Amniotic stem cell (primary cell): Measurements from ENCODE around the gene CARNS1.
"Not testable (repeated sequence)": the region's sequence is repeated elsewhere in the genome, so short reads cannot be mapped to it uniquely, and the experiment has no call there.

ENCODE experiments used
- DNase-seq: peaks from one replicate; lab custom pipeline; 2025; lab: John Stamatoyannopoulos, UW

The CARNS1 gene

DNA sequence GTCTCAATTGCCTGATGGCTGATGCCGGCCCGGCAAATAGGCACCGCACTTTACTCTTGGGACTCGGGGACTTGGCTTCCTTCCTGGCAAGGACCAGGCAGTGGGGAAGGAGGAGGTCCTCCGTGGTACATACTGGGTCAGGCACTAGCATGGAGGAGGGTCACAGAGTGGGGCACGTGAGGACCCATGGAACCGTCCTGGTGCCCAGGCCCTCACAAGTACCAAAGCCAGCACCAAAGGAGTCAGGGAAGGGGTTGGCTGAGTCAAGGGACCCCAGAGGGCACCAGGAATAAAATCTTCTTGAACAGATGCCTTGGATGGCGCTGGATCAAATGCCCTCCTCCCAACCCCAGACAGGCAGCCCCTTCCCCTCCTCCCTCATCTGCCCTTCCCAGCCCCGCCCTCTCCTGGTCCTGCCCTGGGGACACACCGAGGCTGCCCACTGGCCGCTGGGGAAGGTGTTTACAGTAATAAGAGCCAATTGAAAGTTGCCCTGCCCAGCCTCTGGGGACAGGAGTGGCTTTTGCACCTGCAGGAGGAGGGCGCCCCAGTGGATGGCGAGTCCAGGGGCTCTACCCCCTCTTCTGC, 5.6 kb upstream of the CARNS1 start:
- no peak for DNase-seq

DNA sequence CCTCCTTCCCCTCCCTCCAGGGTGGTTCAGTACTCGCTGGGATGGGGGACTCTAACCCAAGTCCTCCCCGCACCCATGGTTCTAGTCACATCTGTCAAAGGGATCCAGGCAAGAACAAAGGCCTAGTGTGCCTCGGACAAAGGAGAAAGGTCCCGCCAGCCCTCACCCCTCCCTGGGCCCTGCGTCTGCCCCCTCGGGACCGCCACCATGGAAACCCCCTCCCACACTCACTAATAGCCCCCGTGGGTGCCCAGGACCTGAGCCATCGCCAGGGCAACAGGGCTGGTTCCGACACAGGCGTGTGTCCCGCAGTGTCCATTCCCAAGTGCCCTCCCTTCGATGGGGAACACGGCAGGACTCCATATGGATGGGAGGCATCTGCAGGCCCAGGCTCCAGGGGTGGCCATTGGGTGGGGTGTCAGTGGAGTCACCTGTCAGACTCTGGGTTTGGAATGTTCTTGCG, 5.1 kb upstream of the CARNS1 start:
- DNase-seq, result no peak

DNA sequence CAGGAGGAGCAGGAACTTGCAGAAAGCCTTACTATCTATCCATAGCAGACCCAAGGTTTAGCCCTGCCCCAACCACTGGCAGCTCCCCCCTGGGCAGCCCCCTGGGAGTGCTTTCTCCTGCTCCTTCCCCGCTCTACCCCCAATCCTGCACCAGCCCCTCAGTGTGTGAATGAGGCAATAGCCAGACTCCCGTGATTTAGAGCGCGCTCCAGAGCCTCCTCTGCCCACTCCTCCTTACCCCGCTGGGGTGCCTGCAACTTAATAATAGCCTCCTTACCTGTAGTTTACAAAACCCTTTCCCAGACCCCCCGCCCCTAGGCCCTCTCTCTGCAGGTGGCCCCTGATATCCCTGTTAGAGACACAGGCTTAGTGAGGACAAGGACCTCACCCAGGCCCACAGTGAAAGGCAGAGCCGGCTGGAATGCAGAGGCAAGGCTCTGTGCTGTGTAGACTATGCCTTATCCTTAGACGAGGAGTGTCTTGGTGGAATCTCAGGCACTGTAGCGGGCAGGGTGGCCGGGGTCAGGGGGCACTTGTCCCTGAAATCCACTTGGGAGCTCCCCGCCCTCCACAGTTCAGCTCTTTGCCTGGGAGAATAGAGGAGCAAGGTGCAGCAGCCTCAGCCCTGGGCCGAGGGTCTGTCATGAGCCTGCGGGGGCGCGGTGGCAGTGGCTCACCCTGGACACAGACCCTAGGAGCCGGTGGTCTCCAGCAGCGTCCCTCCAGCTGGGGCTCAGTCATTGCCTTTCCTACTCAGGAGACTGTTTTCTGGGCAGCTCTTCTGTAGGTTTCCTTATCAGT, 4.3 kb upstream of the CARNS1 start:
- DNase-seq, result no peak

DNA sequence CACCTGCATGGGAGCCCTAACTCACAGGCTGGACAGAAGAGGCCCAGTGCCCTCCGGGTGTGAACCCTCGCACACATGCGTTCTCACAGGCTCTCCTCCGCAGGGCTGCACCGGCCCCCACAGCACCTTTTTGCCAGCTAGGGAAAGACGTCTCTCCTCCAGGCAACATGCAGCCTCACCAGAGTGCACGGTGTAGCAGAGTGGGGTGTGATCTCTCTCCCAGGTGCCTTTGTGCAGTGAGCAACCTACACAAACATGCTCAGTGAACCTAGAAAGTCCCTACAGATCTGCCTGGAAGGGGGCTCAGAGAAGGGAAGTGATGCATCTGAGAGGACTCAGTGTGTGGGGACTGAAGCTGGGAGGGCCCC, 3.7 kb upstream of the CARNS1 start:
- DNase-seq, result no peak

DNA sequence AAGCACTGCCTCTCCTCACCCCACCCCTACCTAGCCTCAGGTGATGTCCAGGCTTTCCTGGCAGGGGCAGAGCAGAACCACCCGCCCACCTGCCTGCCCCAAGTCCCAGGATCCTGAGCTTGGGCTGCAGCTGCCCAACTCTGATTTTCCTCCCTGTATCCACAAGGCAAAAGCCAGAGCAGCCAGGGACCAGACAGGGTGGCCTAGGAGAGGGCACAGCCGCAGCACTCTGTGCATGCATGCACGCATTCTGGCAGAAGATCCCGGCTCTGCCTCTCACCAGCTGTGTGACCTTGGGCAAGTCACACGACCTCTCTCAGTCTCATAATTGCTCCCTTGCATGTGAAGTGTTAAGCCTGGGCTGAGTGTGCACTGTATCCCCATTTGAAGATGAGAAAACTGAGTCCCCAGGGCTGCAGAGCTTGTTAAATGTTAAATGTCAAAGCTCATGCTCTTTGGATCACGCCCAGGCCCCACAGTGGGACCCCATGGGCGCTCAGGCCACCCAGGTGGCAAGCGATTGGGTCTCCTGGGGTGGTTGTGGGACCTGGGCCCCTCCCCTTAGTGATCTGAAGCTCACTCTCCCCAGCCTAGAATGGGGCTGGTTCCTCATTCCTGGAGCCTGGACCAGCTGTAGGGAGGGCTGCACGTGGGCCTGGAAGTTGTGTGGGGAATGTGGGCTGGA, 2.8 kb upstream of the CARNS1 start:
- DNase-seq, result no peak

DNA sequence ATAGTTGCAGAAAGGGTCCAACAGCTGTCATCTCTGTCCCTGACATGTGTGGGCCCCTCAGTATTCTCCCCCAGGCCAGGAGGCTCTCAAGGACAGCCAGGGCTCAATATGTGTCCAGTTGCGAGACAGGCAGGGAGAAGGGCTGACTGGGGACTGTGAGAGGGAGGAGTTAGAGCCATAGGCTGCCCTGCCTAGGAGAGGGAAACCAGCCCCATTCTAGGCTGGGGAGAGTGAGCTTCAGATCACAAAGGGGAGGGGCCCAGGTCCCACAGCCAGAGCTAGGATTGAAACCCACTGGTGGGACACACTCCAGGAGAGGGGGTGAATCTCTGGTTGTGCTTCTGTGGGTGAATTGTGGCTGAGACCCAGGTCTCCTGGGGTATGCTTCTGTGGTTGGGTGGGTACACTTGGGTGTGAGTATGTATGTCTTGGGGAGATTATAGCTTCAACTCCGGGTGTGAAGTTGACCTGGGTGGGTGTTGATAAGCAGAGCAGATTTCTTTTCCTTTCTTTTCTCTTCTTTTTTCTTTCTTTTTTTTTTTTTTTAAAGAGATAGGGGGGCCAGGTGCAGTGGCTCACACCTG, 2.1 kb upstream of the CARNS1 start:
- no peak for DNase-seq

DNA sequence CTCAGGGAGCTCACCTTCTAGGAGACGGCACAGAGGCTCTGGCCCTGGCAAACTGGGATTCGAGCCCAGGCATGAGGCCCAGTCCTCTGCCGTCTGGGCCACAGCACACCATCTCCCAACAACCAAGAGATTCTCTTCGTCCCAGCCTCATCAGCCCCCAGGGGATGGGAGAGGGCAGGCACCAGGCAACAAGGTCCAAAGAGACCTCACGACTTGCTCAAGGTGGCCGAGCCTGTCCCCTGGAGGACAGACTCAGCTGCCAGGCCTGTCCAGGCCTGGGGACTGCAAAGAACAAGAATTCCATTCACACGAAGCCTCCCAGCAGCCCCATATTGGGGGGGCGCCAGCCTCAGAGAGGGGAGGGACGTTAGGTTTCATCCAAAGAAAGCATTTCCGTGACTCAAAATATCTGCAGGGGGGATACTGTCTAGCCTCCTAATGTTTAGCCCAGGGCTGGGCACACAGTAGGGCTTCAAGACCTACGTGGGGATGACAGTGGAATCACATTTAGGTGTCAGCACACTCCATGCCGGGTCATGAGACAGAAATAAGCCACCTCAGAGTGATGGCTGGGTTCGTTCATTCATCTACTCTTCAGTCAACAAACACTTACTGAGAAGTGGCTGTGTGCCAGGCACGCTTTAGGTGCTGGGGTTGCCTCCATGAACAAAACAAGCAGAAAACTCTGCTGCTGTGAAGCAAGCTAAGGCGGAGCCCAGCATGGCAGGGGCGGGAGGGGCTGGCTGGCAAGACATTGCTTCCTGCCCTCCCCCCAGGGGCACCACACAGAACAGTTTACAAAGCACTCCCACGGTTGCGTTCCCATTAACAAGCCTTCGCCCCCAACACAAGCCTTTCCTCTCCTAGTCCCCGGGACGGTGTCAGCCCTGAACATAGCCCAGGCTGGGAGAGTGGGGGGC, 1.2 kb downstream of the CARNS1 start:
- no peak for DNase-seq

DNA sequence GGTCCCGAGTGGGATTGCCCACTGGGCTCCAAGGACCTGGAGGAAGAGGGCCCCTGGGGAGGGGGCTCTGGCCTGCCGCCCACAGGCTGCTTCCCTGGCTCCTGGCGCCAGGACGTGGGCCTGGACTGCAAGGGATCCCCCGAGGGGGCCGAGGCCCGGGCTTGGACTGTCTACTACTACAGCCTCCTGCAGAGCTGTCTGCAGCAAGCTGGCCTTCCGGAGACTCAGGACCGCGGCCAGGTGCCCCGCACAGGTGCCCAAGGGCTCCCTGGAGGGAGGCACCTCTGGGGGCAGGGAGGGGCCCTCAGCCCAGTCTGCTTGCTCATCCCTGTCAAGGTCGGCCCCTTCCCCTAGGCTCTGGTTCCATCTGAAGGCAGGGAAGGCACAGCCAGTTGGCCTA, 1.9 kb downstream of the CARNS1 start:
- DNase-seq, result no peak

DNA sequence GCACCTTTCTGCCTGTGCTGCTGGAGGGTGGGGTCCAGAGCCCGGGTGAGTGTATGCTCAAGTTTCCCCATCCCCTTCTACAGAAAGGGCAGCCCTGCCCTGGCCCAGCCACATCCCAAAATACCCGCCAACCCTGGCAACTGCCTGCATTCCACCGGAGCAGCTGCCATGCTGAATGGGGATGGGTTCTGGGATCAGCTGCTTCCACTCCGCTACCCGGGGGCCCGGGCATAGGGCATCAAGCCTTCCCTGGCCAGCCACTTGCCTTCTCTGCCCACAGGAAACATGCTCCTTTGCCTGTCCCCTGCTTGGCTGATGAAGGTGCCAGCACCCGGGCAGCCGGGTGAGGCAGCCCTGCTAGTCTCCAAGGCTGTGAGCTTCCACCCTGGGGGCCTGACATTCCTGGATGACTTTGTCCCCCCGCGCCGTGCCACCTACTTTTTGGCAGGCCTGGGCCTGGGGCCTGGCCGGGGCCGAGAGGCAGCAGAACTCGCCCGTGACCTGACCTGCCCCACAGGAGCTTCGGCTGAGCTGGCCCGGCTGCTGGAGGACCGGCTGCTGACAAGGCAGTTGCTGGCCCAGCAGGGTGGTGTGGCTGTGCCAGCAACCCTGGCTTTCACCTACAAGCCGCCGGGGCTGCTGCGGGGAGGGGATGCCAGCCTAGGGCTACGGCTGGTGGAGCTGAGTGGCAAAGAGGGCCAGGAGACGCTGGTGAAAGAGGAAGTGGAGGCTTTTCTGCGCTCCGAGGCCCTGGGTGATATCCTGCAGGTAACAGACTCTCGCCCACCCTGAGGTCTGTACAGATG, 3.2 kb downstream of the CARNS1 start:
- no peak for DNase-seq

DNA sequence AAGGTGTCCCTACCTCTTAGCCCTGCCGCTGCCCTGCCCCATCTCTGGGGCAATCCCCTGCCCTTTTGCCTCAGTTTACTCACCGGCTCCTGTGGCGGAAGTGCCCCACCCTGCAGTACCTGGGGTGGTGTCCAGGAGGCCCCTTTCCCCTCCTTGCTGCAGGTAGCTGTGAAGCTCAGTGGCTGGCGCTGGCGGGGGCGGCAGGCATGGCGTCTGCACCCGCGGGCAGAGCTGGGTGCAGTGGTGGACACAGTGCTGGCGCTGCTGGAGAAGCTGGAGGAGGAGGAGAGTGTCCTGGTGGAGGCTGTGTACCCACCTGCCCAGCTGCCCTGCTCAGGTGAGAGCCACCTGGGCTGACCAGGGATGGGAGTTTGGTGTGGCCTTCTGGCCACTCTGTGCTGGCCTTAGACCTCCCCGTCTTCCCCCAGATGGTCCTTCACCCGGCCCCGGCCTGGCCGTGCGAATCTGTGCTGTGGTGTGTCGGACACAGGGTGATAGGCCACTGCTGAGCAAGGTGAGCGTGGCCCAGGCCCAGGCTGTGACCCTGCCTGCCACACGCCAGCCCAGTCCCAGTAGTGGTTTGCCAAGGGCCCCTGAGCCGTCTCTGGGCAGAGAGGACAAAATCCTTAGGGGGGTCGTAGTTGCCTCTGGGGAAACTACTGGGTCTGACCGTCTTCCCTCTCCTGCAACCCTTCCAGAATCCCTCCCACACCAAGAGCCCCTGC, 4.0 kb downstream of the CARNS1 start:
- no peak for DNase-seq

DNA sequence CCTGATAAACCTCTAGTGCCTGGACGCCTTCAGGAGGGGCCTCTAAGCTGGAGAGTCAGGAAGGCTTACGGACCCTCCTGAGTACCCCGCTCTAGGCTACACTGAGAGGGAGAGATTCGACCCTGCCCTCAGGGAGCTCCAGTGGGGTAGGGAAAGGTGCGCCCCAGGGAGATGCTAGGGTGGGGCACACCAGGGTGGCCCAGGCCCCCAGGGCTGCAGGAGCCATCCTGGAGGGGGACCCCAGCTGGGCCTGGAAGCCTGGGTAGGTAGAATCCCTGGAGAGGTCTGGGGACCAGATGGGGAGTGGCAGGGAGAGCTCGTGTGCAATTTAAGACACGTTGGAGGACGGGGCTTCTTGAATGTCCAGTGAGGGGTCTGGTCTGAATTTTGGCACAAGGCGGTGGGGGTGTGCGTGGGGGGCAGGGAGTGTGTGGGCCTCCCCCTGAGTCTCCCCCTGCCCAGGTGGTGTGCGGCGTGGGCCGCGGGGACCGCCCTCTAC, 4.7 kb downstream of the CARNS1 start:
- DNase-seq, result no peak

DNA sequence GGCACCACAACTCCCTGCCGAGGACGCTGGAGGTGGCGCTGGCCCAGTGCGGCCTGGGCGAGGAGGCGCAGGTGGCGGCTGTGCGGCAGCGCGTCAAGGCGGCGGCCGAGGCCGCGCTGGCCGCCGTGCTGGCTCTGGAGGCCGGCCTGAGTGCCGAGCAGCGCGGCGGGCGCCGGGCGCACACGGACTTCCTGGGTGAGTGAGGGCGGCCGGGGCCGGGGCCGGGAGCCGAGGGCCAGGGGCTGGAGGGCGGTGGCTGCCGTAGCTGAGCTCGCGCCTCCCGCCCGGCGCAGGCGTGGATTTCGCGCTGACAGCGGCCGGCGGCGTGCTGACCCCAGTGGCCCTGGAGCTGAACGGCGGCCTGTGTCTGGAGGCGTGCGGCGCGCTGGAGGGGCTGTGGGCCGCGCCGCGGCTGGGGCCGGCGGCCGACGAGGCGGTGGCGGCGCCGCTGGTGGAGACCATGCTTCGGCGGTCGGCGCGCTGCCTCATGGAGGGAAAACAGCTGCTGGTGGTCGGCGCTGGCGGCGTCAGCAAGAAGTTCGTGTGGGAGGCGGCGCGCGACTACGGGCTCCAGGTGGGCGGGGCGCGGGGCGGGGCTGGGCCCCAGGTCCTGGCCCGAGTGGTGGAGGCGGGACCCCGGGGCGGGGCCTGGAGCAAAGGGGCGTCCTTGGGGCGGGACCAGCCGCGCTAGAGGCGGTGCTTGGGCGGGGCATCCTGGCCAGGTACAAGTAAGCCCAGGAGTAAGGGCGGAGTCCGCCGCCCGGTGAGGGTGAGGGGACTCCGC, 5.4 kb downstream of the CARNS1 start:
- peak; percentile 70 for DNase-seq

DNA sequence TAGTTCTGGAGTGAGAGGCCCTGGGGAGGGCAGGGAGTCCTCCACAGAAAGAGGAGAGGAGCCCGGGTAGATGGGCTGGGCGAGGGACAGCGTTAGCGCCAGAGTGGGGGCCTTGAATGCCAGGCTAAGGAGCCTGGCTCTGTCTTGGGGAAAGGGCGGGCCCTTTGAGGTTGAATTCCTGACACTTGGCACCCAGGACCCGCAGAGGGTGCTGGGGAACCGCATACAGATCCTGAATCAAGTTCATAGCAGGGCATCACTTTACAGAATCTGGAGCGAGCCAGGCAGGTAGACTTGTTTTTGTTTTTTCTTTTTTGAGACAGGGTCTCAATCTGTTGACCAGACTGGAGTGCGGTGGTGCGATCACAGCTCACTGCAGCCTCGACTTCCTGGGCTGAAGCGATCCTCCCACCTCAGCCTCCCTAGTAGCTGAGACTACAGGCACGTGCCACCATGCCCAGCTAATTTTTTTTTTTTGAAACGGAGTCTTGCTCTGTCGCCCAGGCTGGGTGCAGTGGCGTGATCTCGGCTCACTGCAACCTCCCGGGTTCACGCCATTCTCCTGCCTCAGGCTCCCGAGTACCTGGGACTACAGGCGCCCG, 6.1 kb downstream of the CARNS1 start:
- DNase-seq, result no peak

DNA sequence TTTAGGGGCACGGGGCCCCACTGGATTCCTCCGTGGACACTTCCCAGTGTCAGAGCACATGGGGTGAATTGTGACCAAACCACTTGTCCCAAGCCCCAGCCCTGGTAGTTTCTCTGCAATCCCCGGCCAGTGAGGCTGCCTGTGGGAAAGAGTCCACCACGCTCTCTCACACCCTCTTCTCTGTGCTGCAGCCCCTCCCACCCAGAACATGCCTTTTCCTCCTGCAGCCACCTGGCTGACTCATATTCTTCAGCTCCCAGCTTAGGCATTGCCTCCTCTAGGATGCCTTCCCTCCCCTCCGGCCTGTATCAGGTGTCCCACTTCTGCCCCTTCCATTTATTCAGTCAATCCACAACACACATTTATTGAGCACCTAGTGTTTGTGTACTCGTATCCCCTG, 7.4 kb downstream of the CARNS1 start:
- no peak for DNase-seq

DNA sequence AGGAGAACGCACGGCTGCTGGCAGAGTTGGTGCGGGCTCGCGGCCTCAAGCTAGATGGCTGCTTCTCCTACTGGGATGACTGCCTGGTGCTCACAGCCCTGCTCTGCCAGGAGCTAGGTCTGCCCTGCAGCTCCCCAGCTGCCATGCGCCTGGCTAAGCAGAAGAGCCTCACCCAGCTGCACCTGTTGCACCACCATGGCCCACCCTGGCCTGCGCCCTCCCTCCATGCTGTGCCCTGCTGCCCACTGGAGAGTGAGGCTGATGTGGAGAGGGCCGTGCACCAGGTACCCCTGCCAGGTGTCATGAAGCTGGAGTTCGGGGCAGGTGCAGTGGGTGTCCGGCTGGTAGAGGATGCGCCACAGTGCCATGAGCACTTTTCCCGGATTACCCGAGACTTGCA, 8.0 kb downstream of the CARNS1 start:
- DNase-seq, result no peak

DNA sequence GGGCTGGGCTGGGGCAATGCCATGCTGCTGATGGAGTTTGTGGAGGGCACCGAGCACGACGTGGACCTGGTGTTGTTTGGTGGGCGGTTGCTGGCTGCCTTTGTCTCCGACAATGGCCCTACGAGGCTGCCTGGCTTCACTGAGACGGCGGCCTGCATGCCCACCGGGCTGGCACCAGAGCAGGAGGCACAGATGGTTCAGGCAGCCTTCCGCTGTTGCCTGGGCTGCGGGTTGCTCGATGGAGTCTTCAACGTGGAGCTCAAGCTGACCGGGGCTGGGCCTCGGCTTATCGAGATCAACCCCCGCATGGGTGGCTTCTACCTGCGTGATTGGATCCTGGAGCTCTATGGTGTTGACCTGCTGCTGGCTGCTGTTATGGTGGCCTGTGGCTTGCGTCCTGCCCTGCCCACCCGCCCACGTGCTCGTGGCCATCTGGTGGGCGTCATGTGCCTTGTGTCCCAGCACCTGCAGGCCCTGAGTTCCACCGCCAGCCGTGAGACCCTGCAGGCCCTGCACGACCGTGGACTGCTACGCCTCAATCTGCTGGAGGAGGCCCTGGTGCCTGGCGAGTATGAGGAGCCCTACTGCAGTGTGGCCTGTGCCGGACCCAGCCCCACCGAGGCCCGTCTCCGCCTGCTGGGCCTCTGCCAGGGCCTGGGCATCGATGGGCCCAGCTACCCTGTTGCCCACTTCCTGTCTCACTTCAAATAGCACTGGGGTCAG, 8.6 kb downstream of the CARNS1 start:
- no peak for DNase-seq

DNA sequence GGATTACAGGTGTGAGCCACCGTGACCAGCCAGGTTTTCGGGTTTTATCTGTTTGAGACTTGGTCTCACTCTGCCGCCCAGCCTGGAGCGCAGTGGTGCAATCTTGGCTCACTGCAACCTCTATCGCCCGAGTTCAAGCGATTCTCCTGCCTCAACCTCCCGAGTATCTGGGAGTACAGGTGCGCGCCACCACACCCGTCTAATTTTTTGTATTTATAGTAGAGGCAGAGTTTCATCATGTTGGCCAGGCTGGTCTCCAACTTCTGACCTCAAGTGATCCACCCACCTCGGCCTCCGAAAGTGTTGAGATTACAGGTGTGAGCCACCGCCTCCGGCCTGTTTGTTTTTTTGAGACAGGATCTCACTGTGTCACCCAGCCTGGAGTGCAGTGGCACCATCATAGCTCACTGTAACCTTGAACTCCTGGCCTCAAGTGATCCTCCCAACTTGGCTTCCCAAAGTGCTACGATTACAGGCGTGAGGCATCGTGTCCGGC, 11.9 kb downstream of the CARNS1 start:
- not testable (repeated sequence) for DNase-seq
